ENCODE results near the gene SRPK2.
A peak's percentile ranks its signal among the peaks of the same experiment; 100 is the strongest.

DNA sequence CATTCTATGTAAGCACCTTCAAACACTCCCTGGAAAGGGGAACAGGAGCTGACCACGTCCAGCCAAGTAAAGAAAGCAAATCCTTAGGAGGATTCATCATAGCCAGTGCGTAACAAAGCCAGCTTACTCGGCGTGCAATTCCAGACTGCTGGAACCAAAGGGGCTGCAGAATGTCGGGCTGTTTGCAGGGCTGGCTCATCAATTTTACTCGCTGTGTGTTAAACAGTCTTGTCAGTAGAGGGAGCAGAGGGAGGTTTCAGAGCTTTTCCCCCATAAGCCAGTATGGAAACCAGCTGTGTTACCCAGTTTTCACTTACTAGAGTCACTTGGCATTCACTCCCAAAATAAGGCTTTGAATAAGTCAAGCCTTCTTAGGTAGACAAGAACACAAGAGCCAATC, 247.7 kb downstream of the SRPK2 start:
- TF ChIP-seq EZH2 (IDR thresholded peaks at IDR 0.05; ENCODE audit: insufficient read depth, low read length) = no peak
- TF ChIP-seq, protein P1, sequence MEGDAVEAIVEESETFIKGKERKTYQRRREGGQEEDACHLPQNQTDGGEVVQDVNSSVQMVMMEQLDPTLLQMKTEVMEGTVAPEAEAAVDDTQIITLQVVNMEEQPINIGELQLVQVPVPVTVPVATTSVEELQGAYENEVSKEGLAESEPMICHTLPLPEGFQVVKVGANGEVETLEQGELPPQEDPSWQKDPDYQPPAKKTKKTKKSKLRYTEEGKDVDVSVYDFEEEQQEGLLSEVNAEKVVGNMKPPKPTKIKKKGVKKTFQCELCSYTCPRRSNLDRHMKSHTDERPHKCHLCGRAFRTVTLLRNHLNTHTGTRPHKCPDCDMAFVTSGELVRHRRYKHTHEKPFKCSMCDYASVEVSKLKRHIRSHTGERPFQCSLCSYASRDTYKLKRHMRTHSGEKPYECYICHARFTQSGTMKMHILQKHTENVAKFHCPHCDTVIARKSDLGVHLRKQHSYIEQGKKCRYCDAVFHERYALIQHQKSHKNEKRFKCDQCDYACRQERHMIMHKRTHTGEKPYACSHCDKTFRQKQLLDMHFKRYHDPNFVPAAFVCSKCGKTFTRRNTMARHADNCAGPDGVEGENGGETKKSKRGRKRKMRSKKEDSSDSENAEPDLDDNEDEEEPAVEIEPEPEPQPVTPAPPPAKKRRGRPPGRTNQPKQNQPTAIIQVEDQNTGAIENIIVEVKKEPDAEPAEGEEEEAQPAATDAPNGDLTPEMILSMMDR (IDR thresholded peaks at IDR 0.05; ENCODE audit: insufficient read depth, low read depth, low read length) = peak; percentile 36

Measured in astrocyte (in vitro differentiated cells and primary cell).